ENCODE measurements around the gene FBLN1. TPM values are rescaled to one million over a fixed set of nuclear protein-coding genes. Genes with fewer than 3 reads are reported as not detected.

FBLN1 gene
- total and polyA plus RNA-seq, 2 donors (not counting 3 experiments of a cell fraction or from before 2014, with no cell fraction given), result 1.2 to 4.0 TPM

DNA sequence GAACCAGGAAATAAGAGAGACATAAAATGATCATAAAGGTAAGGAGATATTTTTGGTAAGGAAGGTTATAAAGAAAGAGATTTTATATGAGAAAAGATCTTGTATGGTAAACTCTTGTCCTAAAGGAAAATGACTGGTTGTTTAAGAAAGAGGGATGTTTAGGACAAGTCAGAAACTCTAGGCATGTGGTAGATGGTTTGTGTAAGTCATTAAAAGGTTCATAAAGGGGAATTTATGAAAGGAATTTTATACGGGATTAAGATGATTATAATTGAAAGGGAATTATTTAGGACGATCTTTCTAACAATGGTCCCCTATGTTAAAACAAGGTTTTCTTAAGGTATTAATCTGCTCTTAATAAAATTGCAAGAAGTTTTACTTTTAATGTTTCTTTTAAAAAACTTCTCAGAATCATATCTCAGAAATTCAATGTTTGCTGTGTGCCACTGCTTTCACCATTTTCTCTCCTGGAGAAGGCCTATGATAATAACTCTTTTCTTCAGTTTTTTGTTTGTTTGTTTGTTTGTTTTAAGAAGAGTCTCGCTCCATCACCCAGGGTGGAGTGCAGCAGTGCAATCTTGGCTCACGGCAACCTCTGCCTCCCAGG lies 13.8 kb upstream of the FBLN1 start:
- ChIA-PET POLR2A (no interaction called here), CTCF (no interaction called here)
- no TSS peak for BruUV-seq (replicated peaks)
- no peak overlapping the region for H3K4me3 ChIP-seq (replicated peaks in 1 of 3; ENCODE audit: insufficient read depth in 1 of 3, low read depth in 1 of 3, low read length in 3 of 3)
- DNase-seq (ENCODE audit: low read depth, low spot score) (no peak), FAIRE-seq (no peak)
- H3K79me2 ChIP-seq (ENCODE audit: control insufficient read depth, insufficient read depth, low read length), result no peaks in the 10 kb centered on the region
- H4K20me1 ChIP-seq (replicated peaks; ENCODE audit: control insufficient read depth, extremely low read depth, insufficient read depth, low read length), result no peaks in the 10 kb centered on the region
- H3K9me1 ChIP-seq (replicated peaks; ENCODE audit: control insufficient read depth, extremely low read depth, insufficient read depth, low read length), result no peaks in the 10 kb centered on the region
- H3K9ac ChIP-seq (replicated peaks; ENCODE audit: extremely low read depth, insufficient read depth, low read length), result no peak overlapping the region
- dilution Hi-C loops (cut with MboI; ENCODE audit: extremely low pct_ligation_motif_present, low sequenced_read_pairs) (no loop called here), intact Hi-C loops (cut with micrococcal nuclease) (no loop called here)
- H3K27ac ChIP-seq (ENCODE audit: insufficient read depth, low read depth, low read length), result no peak overlapping the region
- H3K4me1 ChIP-seq (ENCODE audit: control insufficient read depth, extremely low read depth, insufficient read depth, low read length), result no peaks in the 10 kb centered on the region
- no peak overlapping the region for H3K4me2 ChIP-seq (ENCODE audit: insufficient read depth, low read length)
- H3K9me3 ChIP-seq (replicated peaks; ENCODE audit: control insufficient read depth, insufficient read depth, low read length), result no peaks in the 10 kb centered on the region
- TF ChIP-seq, protein P1, sequence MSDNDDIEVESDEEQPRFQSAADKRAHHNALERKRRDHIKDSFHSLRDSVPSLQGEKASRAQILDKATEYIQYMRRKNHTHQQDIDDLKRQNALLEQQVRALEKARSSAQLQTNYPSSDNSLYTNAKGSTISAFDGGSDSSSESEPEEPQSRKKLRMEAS (IDR thresholded peaks at IDR 0.05; ENCODE audit: insufficient read depth, insufficient read length), result no peak
- TF ChIP-seq, protein P2, sequence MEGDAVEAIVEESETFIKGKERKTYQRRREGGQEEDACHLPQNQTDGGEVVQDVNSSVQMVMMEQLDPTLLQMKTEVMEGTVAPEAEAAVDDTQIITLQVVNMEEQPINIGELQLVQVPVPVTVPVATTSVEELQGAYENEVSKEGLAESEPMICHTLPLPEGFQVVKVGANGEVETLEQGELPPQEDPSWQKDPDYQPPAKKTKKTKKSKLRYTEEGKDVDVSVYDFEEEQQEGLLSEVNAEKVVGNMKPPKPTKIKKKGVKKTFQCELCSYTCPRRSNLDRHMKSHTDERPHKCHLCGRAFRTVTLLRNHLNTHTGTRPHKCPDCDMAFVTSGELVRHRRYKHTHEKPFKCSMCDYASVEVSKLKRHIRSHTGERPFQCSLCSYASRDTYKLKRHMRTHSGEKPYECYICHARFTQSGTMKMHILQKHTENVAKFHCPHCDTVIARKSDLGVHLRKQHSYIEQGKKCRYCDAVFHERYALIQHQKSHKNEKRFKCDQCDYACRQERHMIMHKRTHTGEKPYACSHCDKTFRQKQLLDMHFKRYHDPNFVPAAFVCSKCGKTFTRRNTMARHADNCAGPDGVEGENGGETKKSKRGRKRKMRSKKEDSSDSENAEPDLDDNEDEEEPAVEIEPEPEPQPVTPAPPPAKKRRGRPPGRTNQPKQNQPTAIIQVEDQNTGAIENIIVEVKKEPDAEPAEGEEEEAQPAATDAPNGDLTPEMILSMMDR (IDR thresholded peaks at IDR 0.05; ENCODE audit: extremely low read depth in 1 of 2, insufficient read depth in 1 of 2, low read depth in 1 of 2, low read length in 2 of 2), result no peak
- no peak for TF ChIP-seq JUN (IDR thresholded peaks at IDR 0.05; ENCODE audit: borderline replicate concordance, insufficient read depth, insufficient read length, low read depth)
- no peaks in the 10 kb centered on the region for H3K36me3 ChIP-seq (ENCODE audit: control insufficient read depth in 2 of 2, extremely low read depth in 1 of 2, insufficient read depth in 2 of 2, low read length in 2 of 2)
- no peak overlapping the region for H2AFZ ChIP-seq (ENCODE audit: low read depth, low read length)
- peaks cover 3 to 4% of the 10 kb centered on the region in 2 experiments for H3K27me3 ChIP-seq (ENCODE audit: control insufficient read depth in 2 of 2, insufficient read depth in 2 of 2, low read length in 2 of 2)

DNA sequence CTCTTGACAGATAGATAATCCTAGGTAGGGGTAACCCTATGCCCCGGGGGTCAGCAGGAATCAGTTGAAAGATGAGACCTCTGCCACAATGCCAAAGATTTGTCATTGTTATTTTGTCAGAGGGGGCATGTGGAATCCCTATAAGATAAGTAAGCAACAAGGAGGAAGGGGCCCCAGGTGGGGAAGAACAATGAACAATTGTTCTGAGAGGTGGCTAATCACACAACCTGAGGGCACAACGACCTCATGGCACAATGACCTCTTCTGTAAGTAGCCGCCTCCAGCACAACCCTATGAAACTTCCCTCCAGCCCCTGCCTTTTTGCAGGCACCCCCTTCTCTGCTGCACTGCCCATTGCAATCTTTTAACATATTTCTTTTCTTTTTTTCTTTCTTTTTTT lies 11.8 kb upstream of the FBLN1 start:
- Histone ChIP-seq H3K36me3 (ENCODE audit: control insufficient read depth in 2 of 2, extremely low read depth in 1 of 2, insufficient read depth in 2 of 2, low read length in 2 of 2) (no peaks in the 10 kb centered on the region), H3K79me2 (ENCODE audit: control insufficient read depth, insufficient read depth, low read length) (no peaks in the 10 kb centered on the region), H3K27ac (ENCODE audit: insufficient read depth, low read depth, low read length) (no peak overlapping the region), H4K20me1 (replicated peaks; ENCODE audit: control insufficient read depth, extremely low read depth, insufficient read depth, low read length) (no peaks in the 10 kb centered on the region), H3K4me2 (ENCODE audit: insufficient read depth, low read length) (no peak overlapping the region), H3K9me1 (replicated peaks; ENCODE audit: control insufficient read depth, extremely low read depth, insufficient read depth, low read length) (no peaks in the 10 kb centered on the region), H2AFZ (ENCODE audit: low read depth, low read length) (no peak overlapping the region), H3K4me3 (replicated peaks in 1 of 3; ENCODE audit: insufficient read depth in 1 of 3, low read depth in 1 of 3, low read length in 3 of 3) (no peak overlapping the region), H3K4me1 (ENCODE audit: control insufficient read depth, extremely low read depth, insufficient read depth, low read length) (no peaks in the 10 kb centered on the region), H3K9me3 (replicated peaks; ENCODE audit: control insufficient read depth, insufficient read depth, low read length) (no peaks in the 10 kb centered on the region), H3K9ac (replicated peaks; ENCODE audit: extremely low read depth, insufficient read depth, low read length) (no peak overlapping the region), H3K27me3 (ENCODE audit: control insufficient read depth in 2 of 2, insufficient read depth in 2 of 2, low read length in 2 of 2) (peaks cover 0 to 3% of the 10 kb centered on the region in 2 experiments)
- intact Hi-C loops (cut with micrococcal nuclease) (no loop called here), dilution Hi-C loops (cut with MboI; ENCODE audit: extremely low pct_ligation_motif_present, low sequenced_read_pairs) (no loop called here)
- TF ChIP-seq, protein P1 (IDR thresholded peaks at IDR 0.05; ENCODE audit: insufficient read depth, insufficient read length), result no peak
- TF ChIP-seq JUN (IDR thresholded peaks at IDR 0.05; ENCODE audit: borderline replicate concordance, insufficient read depth, insufficient read length, low read depth) (no peak), POLR2AphosphoS5 (IDR thresholded peaks at IDR 0.05; ENCODE audit: insufficient read depth, low read depth, low read length) (no peak), POLR2A (IDR thresholded peaks at IDR 0.05; ENCODE audit: low read depth, low read length) (no peak), EZH2 (IDR thresholded peaks at IDR 0.05; ENCODE audit: borderline replicate concordance, low read depth, low read length, severe bottlenecking) (no peak), GATA2 (IDR thresholded peaks at IDR 0.05; ENCODE audit: insufficient read depth, insufficient read length, low read depth, low read length) (no peak), FOS (IDR thresholded peaks at IDR 0.05; ENCODE audit: borderline replicate concordance, insufficient read depth, low read length) (no peak)
- TF ChIP-seq, protein P2 (IDR thresholded peaks at IDR 0.05; ENCODE audit: extremely low read depth in 1 of 2, insufficient read depth in 1 of 2, low read depth in 1 of 2, low read length in 2 of 2), result no peak
- CTCF ChIA-PET, result no interaction called here
- no TSS peak for BruUV-seq (replicated peaks)
- FAIRE-seq (no peak), DNase-seq (ENCODE audit: low read depth, low spot score) (no peak)
- POLR2A ChIA-PET, result no interaction called here

Measured in endothelial cell of umbilical vein (primary cell).